IPS-11a (cell line): Measurements from ENCODE around the gene PLCL1.

Source experiments
- H3K4me3 ChIP-seq: one replicate; pipeline ENCODE4 v1.5.1; 2013; ENCODE audit warnings: low read depth, low read length, control low read depth

Gene PLCL1

DNA sequence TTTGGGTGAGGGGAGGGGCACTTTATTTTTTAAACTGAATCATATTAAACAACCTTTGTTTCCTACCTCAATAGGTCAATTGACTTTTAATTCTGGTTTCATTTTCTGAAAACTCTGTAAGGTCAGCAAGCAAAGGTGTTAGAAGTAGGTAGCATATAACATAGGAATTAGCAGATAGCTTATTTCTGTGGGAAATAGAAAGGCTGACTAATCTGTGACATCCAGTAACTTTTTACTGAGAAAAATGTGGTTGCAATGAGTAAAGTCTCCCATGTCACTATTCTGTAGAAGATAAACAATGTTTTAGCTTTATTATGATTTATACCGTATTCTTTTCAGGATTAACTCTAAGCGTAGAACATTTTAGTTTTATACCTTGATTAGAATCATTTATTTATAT is 240.4 kb downstream of the PLCL1 start:
- no peak overlapping the region for H3K4me3 ChIP-seq

- no peak overlapping the region for H3K4me3 ChIP-seq
Measured at GRCh38 chr2:198045227-198045626, 240.8 kb downstream of the PLCL1 start.

- H3K4me3 ChIP-seq = no peak overlapping the region
Measured at GRCh38 chr2:198052741-198053140, 248.3 kb downstream of the PLCL1 start.

- H3K4me3 ChIP-seq = no peak overlapping the region
Measured at GRCh38 chr2:198053148-198053547, 248.8 kb downstream of the PLCL1 start.

DNA sequence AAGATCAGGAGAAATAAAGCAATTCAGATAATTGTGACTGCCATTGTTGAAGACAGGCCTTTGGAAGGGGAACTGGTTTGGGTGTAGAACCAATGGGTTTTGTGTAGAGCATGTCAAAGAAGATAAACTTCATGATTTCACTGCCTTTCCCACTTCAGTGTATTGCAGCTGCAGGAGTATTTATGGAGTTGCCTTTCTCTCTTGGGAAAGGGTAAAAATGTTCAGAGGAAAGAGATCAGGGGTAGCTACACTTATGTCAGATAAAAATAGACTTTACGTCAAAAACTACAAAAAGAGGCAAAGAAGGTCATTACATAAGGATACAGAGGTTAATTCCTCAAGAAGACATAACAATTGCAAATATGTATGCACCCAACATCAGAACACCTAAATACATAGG is 249.4 kb downstream of the PLCL1 start:
- no peak overlapping the region for H3K4me3 ChIP-seq

- no peak overlapping the region for H3K4me3 ChIP-seq
Measured at GRCh38 chr2:198054299-198054698, 249.9 kb downstream of the PLCL1 start.

DNA sequence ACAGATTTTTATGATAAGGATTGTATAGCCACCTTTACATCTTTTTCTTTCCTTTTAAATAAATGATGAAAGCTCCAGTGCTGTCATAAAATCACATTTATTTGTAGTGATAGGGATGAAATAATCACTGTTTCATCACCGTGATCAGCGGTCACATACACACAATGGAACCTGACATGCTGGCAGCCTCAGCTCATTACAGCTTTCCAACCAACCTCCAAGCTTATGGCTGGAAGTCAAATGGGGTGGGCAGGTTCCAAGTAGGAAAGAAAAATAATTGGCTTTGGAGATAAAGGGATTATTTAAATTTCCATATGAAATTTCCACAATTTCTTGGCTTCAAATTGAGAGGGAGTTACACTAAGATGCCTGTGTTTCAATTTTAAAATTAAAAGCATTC is 251.3 kb downstream of the PLCL1 start:
- no peak overlapping the region for H3K4me3 ChIP-seq

- no peak overlapping the region for H3K4me3 ChIP-seq
Measured at GRCh38 chr2:198056836-198057235, 252.4 kb downstream of the PLCL1 start.

DNA sequence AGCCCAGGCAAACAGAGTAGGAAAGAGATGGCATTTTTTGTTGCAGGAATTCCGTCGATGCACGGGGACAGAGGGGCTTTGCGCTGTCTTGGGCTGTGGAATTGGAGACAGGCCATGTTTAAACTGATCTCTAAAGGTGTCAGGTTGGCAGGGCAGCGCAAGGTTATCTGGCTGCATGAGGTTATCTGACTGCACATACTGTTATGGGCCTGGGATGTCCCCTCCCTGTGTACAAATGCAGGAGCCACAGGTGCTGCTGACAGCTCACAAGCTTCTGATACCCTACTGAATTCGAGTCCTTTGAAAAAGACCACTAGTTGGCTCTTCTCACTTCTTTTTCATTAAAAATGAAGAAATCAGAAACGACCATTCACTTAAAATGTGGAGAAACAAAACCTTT is 255.4 kb downstream of the PLCL1 start:
- no peak overlapping the region for H3K4me3 ChIP-seq

DNA sequence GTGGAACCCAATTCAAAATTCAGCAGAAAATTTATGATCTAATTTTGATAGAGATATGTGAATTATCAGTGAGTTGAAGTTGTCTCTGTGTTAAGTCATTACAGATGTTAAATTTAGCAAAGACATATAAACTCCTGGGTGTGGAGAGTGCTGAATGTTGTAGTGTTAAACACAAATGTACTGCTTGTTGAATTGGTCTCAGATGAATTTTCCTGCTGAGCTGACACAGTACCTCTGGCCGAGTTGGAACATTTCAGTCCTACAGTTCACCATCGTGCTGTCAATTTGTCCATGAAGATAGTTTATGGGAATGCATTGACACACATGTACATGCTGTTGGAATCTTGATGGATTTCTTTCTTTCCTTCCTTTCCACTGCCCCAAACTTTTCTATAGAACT is 255.9 kb downstream of the PLCL1 start:
- H3K4me3 ChIP-seq = no peak overlapping the region

DNA sequence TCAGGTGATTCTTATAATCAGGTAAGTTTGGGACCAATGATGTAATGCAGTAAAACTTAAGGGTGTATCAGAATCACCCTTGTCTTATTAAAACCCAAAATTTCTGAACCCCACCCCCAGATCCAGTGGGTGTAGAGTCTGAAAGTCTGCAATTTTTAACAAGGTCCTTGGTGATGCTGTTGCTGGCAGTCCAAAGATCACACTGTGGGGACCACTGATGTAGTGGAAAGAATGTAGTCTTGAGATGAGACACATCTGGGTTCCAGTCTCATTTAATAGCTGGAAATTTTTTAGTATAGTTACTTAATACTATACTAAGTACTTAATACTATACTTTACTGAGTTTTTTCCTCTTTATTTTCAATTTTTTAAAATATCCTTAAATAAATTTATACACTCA is 258.4 kb downstream of the PLCL1 start:
- no peak overlapping the region for H3K4me3 ChIP-seq

GRCh38 chr2:198063242-198063641 is 258.8 kb downstream of the PLCL1 start:
- H3K4me3 ChIP-seq = no peak overlapping the region

DNA sequence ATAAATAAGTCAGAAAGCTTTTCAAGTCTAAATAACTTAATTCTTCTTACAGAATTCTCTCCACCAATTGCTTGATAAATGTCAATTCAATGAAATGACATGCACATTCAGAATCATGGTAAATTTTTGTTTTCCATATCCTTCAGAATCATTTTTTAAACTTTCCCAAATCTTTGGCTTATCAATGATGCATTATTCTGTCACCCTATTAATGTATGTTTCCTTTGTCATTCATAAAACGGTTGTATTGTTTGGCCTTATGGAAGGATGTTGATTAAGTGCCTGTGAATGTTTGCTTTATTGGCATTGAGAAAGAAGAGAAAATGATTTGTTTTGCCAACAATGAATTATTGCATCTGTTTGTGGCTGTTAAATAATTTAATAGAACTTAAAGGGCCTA is 260.9 kb downstream of the PLCL1 start:
- H3K4me3 ChIP-seq = no peak overlapping the region

- no peak overlapping the region for H3K4me3 ChIP-seq
Measured at GRCh38 chr2:198066597-198066996, 262.2 kb downstream of the PLCL1 start.

- no peak overlapping the region for H3K4me3 ChIP-seq
Measured at GRCh38 chr2:198072655-198073054, 268.3 kb downstream of the PLCL1 start.

DNA sequence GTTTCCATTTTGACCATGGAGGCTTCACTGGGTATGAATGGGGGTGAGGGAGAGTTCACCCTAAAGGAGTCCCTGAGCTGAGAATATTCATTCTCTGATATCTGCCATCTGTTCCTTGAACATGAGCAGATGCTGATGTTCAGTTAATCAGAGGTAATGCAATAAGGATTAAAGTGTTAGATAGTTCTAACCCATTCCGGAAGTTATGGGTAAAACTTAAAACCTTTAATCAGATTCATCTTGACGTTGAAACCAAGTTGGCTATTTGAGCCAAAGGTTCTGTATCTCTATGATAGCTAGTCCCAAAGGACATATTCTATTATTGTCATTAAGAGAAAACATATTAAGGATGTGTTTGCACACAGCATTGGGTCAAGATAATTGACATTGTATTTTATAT is 268.9 kb downstream of the PLCL1 start:
- H3K4me3 ChIP-seq = no peak overlapping the region

DNA sequence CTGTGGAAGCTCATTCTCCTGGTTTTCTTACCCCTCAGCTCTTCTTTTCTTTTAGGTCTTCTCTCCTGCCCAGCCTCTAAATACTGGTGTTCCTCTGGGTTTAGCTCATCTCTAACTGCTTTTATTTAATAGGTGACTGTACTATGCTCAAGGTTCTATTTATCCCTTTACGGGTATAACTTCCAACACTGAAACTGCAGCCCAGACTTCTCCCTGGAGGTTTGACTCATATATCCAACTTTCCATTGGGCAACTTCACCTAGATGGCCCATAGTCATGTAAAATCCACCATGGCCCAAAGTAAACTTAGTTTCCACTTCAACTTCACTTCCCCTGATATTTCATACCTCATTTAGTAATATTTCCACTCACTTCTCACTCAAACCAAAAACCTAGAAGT is 273.1 kb downstream of the PLCL1 start:
- no peak overlapping the region for H3K4me3 ChIP-seq

DNA sequence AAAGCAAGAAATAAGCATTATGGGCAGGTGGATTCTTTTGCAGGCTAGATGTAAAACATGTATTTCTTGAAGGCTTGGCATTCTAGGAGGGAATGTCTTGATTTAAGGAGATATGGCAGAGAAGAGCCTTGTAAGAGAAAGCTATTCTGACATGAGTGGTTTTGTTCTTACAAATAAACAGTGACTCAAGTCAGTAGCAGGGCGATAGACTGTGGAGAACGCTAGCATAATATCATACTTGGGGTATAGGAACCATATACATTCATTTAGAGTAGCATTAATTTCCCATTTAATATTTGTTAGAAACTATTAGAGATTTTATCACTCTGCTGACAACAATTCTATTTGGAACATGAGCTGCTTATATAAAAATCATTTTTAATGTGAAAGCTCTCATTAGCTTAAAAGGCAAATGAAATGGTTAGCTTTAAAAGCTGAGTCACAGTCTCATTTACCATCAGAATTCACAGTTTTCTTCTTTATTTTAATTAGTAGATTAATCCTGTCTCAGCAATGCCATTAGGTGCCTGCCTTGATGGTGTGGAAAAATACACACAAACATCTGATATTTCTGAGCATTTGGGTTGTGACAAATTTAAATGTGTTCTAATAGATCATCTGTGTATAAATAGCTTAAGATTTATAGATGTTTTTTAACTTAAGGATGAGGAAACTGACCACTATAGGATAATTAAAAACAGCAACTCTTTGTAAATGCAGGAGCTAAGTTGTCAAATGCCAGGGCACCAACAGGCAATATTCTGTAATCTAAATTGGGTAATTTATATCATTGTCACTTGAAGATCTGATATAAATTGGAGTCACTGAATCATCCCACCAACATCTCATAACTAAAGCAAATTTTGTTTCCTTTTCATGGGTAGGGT is 276.7 kb downstream of the PLCL1 start:
- no peak overlapping the region for H3K4me3 ChIP-seq

GRCh38 chr2:198084156-198084555 is 279.8 kb downstream of the PLCL1 start:
- no peak overlapping the region for H3K4me3 ChIP-seq

GRCh38 chr2:198096002-198096401 is 291.6 kb downstream of the PLCL1 start:
- H3K4me3 ChIP-seq = no peak overlapping the region

DNA sequence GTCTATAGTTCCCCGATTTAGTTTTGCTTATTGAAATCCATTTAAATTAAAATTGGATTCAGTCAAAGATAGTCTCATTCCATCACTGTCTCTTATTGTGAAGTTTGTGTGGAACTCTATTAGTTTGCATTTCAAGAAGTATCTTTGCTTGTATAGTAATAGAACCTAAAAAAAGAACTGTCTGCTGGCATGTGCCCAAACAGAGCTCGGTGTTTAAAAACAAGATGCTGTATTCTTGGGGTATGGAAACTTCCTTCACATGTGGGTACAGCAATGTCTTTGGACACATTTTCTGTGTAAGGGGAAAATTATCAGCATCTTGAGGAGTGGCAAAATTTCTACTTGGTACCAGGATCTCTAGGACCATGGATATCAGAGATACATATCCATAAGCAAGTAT is 292.6 kb downstream of the PLCL1 start:
- H3K4me3 ChIP-seq = no peak overlapping the region

- no peak overlapping the region for H3K4me3 ChIP-seq
Measured at GRCh38 chr2:198097630-198098029, 293.2 kb downstream of the PLCL1 start.

- no peak overlapping the region for H3K4me3 ChIP-seq
Measured at GRCh38 chr2:198098386-198098785, 294.0 kb downstream of the PLCL1 start.
